GM12878 (cell line): ENCODE results near the gene ARMCX6. TPM values are rescaled to one million over a fixed set of nuclear protein-coding genes. Genes with fewer than 3 reads are reported as not detected.

Source experiments
- BCL11A ChIP-seq: IDR thresholded peaks from 2 replicates; pipeline ENCODE4 v1.6.1; 2011; ENCODE audit warnings: low read depth, low read length
- BHLHE40 ChIP-seq, 2 experiments: fragments of 450-650 bp in 1 of 2; IDR thresholded peaks; 2 replicates each; pipeline ENCODE4 v1.6.1; 2011 to 2017; ENCODE audit warnings: low read depth in 2 of 2, borderline replicate concordance in 1 of 2, improper control_type of control experiment in 1 of 2, low read length in 1 of 2, mild to moderate bottlenecking in 1 of 2
- DPF2 ChIP-seq: fragments of 450-650 bp; IDR thresholded peaks from 2 replicates; pipeline ENCODE4 v1.6.1; 2017; ENCODE audit warnings: mild to moderate bottlenecking
- IKZF2 ChIP-seq, 2 experiments: fragments of 450-650 bp; IDR thresholded peaks; 2 replicates each; pipeline ENCODE4 v1.6.1; 2017; ENCODE audit warnings: mild to moderate bottlenecking in 2 of 2, moderate library complexity in 2 of 2
- IRF4 ChIP-seq: IDR thresholded peaks from 2 replicates; pipeline ENCODE4 v1.6.1; 2011; ENCODE audit warnings: low read depth, low read length
- MEF2A ChIP-seq: IDR thresholded peaks from 2 replicates; pipeline ENCODE4 v1.6.1; 2011; ENCODE audit warnings: low read depth, mild to moderate bottlenecking, low read length, moderate library complexity; ENCODE audit not compliant: insufficient read depth
- MEF2B ChIP-seq: fragments of 450-650 bp; IDR thresholded peaks from 2 replicates; pipeline ENCODE4 v1.6.1; 2018; ENCODE audit warnings: mild to moderate bottlenecking, moderate library complexity; ENCODE audit not compliant: partially characterized antibody, poor library complexity, severe bottlenecking
- NFIC ChIP-seq: IDR thresholded peaks from 2 replicates; pipeline ENCODE4 v1.6.1; 2012; ENCODE audit warnings: low read depth, mild to moderate bottlenecking, inconsistent platforms, low read length, moderate library complexity
- NR2F1 ChIP-seq: fragments of 450-650 bp; conservative IDR thresholded peaks from 2 replicates; pipeline ENCODE4 v1.6.1; 2017; ENCODE audit warnings: mild to moderate bottlenecking
- RAD21 ChIP-seq: IDR thresholded peaks from 2 replicates; pipeline ENCODE4 v1.6.1; 2011; ENCODE audit warnings: mild to moderate bottlenecking, low read depth, low read length, moderate library complexity; ENCODE audit not compliant: insufficient read depth
- RAD51 ChIP-seq: fragments of 450-650 bp; IDR thresholded peaks from 2 replicates; pipeline ENCODE4 v1.6.1; 2016; ENCODE audit warnings: moderate library complexity, mild to moderate bottlenecking, inconsistent platforms
- RUNX3 ChIP-seq: IDR thresholded peaks from 2 replicates; pipeline ENCODE4 v1.6.1; 2012; ENCODE audit warnings: low read length, inconsistent platforms
- SIX5 ChIP-seq: IDR thresholded peaks from 2 replicates; pipeline ENCODE4 v1.6.1; 2011; ENCODE audit warnings: mild to moderate bottlenecking, low read depth, low read length, moderate library complexity; ENCODE audit not compliant: severe bottlenecking
- SMC3 ChIP-seq: IDR thresholded peaks from 2 replicates; pipeline ENCODE4 v1.6.1; 2011; ENCODE audit warnings: low read length, improper control_type of control experiment, borderline replicate concordance
- SPI1 ChIP-seq: IDR thresholded peaks from 2 replicates; pipeline ENCODE4 v1.6.1; 2011; ENCODE audit warnings: low read depth, mild to moderate bottlenecking, low read length, moderate library complexity, borderline replicate concordance; ENCODE audit not compliant: insufficient read depth
- polyA plus RNA-seq, 11 experiments: library from polyadenylated mRNA; depleted of rRNA in 4 of 11; unstranded in 6 of 11; stranded (reverse) in 5 of 11; fragments of >200 nt; fragmentation: Nextera tagmentation in 4 of 11; fragmentation: Illumina TruSeq in 1 of 11; extraction: Ambion mirVana in 4 of 11; extraction: Trizol in 1 of 11; gene quantifications; 1 replicate in 1 of 11; 2 replicates in 10 of 11; pipeline versions ENCODE4 v1.2.1 to v1.2.3, GENCODE V29; 2011 to 2016; ENCODE audit warnings: inconsistent platforms in 2 of 11, missing spikeins in 2 of 11, low read depth in 1 of 11
- small RNA-seq: library from RNA; depleted of rRNA; stranded (forward); fragments of <200 nt; gene quantifications from one replicate; pipeline ENCODE3, GENCODE V24; 2014
- total RNA-seq, 4 experiments: library from RNA; depleted of rRNA in 3 of 4; stranded (reverse); fragments of >200 nt in 3 of 4; fragmentation: Illumina TruSeq in 1 of 4; extraction: Trizol in 1 of 4; gene quantifications; 2 replicates each; pipeline versions ENCODE4 v1.2.1 to v1.2.3, GENCODE V29; 2013 to 2021
- TF ChIP-seq, protein P1 (sequence below): IDR thresholded peaks from 2 replicates; pipeline ENCODE4 v1.6.1; 2012; ENCODE audit warnings: low read length, inconsistent platforms
- TF ChIP-seq, protein P2 (sequence below): IDR thresholded peaks from 2 replicates; pipeline ENCODE4 v1.6.1; 2011; ENCODE audit warnings: borderline replicate concordance, low read depth, mild to moderate bottlenecking, moderate library complexity, mixed read lengths, low read length; ENCODE audit not compliant: insufficient read depth; ENCODE audit errors: extremely low read length

The ARMCX6 gene
- total and polyA plus RNA-seq, 10 of the 15 experiments (the other 5 are each of a cell fraction or from before 2014, with no cell fraction given), result 34.7 to 72.3 (median 48.6) TPM

GRCh38 chrX:101595739-101596419, 21.9 kb downstream of the ARMCX6 start (continued):
- TF ChIP-seq SPI1, result peak; percentile 60; the same call in 1 of the 2 replicates
- TF ChIP-seq IKZF2 (IDR thresholded peaks at IDR 0.05), result peak; percentile 54 to 62; a peak in 2 of 4 replicates
- TF ChIP-seq RAD51, result peak; percentile 18; the same call in 1 of the 2 replicates
- TF ChIP-seq BCL11A, result no peak
- TF ChIP-seq, protein P1, sequence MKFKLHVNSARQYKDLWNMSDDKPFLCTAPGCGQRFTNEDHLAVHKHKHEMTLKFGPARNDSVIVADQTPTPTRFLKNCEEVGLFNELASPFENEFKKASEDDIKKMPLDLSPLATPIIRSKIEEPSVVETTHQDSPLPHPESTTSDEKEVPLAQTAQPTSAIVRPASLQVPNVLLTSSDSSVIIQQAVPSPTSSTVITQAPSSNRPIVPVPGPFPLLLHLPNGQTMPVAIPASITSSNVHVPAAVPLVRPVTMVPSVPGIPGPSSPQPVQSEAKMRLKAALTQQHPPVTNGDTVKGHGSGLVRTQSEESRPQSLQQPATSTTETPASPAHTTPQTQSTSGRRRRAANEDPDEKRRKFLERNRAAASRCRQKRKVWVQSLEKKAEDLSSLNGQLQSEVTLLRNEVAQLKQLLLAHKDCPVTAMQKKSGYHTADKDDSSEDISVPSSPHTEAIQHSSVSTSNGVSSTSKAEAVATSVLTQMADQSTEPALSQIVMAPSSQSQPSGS, result no peak
- TF ChIP-seq SMC3, result peak; percentile 72; the same call in 1 of the 2 replicates
- TF ChIP-seq, protein P2, sequence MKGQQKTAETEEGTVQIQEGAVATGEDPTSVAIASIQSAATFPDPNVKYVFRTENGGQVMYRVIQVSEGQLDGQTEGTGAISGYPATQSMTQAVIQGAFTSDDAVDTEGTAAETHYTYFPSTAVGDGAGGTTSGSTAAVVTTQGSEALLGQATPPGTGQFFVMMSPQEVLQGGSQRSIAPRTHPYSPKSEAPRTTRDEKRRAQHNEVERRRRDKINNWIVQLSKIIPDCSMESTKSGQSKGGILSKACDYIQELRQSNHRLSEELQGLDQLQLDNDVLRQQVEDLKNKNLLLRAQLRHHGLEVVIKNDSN, result no peak
- peak; percentile 49 for TF ChIP-seq MEF2B
- TF ChIP-seq NR2F1, result peak; percentile 51; the same call in 1 of the 2 replicates
- TF ChIP-seq NFIC, result no peak
- TF ChIP-seq BHLHE40 (IDR thresholded peaks at IDR 0.05; ENCODE audit: borderline replicate concordance in 1 of 2, low read depth in 2 of 2, low read length in 1 of 2), result peak in 1 of 2 experiments; percentile 82; a peak in 2 of 4 replicates
- no peak for TF ChIP-seq IRF4
- peak; percentile 86 for TF ChIP-seq RAD21
- TF ChIP-seq MEF2A, result no peak
- TF ChIP-seq DPF2, result peak; percentile 48; the same call in 1 of the 2 replicates
- no peak for TF ChIP-seq SIX5
- peak; percentile 25; the same call in 1 of the 2 replicates for TF ChIP-seq RUNX3

Small RNA genes lying within 50 kb of the gene (small RNA-seq; reads per million reads assigned to genes)
- gene RNU6-30P, result not detected

Other genes starting within 250 kb of the ARMCX6 start
Only the 7 nearest of the 8 such genes appear.
- gene RPL36A, start 227.0 kb downstream of the ARMCX6 start, total RNA-seq (2014; rRNA removed), result 1,479 and 1,585 TPM in 2 replicates
- gene RPL36A, start 227.0 kb downstream of the ARMCX6 start, total RNA-seq (2014; rRNA removed; fragmentation: Illumina TruSeq; extraction: Trizol), result 3,614 and 3,813 TPM in 2 replicates
- 425 and 522 TPM in 2 replicates for gene RPL36A, start 227.0 kb downstream of the ARMCX6 start, total RNA-seq (2021)
- gene RPL36A, start 227.0 kb downstream of the ARMCX6 start, polyA plus RNA-seq (2011; rRNA removed), result 3,267 and 3,973 TPM in 2 replicates
- 4,528 and 6,688 TPM in 2 replicates for gene RPL36A, start 227.0 kb downstream of the ARMCX6 start, polyA plus RNA-seq (2014; fragmentation: Illumina TruSeq; extraction: Trizol)
- gene RPL36A, start 227.0 kb downstream of the ARMCX6 start, polyA plus RNA-seq (2014; fragmentation: Nextera tagmentation; extraction: Ambion mirVana), result 1,000 to 10,000 TPM; 3,535 to 3,952 TPM
- gene RPL36A, start 227.0 kb downstream of the ARMCX6 start, polyA plus RNA-seq (2014; rRNA removed), result 2,484 and 3,273 TPM in 2 replicates
- gene RPL36A, start 227.0 kb downstream of the ARMCX6 start, polyA plus RNA-seq (2016; fragmentation: Nextera tagmentation; extraction: Ambion mirVana), result 100 to 1,000 TPM; 771 to 830 TPM
- 23.3 and 23.8 TPM in 2 replicates for gene GLA, start 210.1 kb downstream of the ARMCX6 start, total RNA-seq (2014; rRNA removed)
- gene GLA, start 210.1 kb downstream of the ARMCX6 start, total RNA-seq (2014; rRNA removed; fragmentation: Illumina TruSeq; extraction: Trizol), result 25.3 and 26.7 TPM in 2 replicates
- gene GLA, start 210.1 kb downstream of the ARMCX6 start, total RNA-seq (2021), result 24.4 and 25.0 TPM in 2 replicates
- gene GLA, start 210.1 kb downstream of the ARMCX6 start, polyA plus RNA-seq (2011; rRNA removed), result 31.7 and 32.8 TPM in 2 replicates
- 29.2 and 34.1 TPM in 2 replicates for gene GLA, start 210.1 kb downstream of the ARMCX6 start, polyA plus RNA-seq (2014; fragmentation: Illumina TruSeq; extraction: Trizol)
- 10 to 100 TPM; 39.2 to 66.4 TPM for gene GLA, start 210.1 kb downstream of the ARMCX6 start, polyA plus RNA-seq (2014; fragmentation: Nextera tagmentation; extraction: Ambion mirVana)
- 20.3 and 28.9 TPM in 2 replicates for gene GLA, start 210.1 kb downstream of the ARMCX6 start, polyA plus RNA-seq (2014; rRNA removed)
- 10 to 100 TPM; 26.8 to 29.8 TPM for gene GLA, start 210.1 kb downstream of the ARMCX6 start, polyA plus RNA-seq (2016; fragmentation: Nextera tagmentation; extraction: Ambion mirVana)
- gene HNRNPH2, start 209.8 kb downstream of the ARMCX6 start, total RNA-seq (2014; rRNA removed), result 34.5 and 43.4 TPM in 2 replicates
- 67.0 and 69.1 TPM in 2 replicates for gene HNRNPH2, start 209.8 kb downstream of the ARMCX6 start, total RNA-seq (2014; rRNA removed; fragmentation: Illumina TruSeq; extraction: Trizol)
- gene HNRNPH2, start 209.8 kb downstream of the ARMCX6 start, total RNA-seq (2021), result 42.4 and 42.8 TPM in 2 replicates
- 46.6 and 61.9 TPM in 2 replicates for gene HNRNPH2, start 209.8 kb downstream of the ARMCX6 start, polyA plus RNA-seq (2011; rRNA removed)
- 73.3 and 90.2 TPM in 2 replicates for gene HNRNPH2, start 209.8 kb downstream of the ARMCX6 start, polyA plus RNA-seq (2014; fragmentation: Illumina TruSeq; extraction: Trizol)
- gene HNRNPH2, start 209.8 kb downstream of the ARMCX6 start, polyA plus RNA-seq (2014; fragmentation: Nextera tagmentation; extraction: Ambion mirVana), result 10 to 100 TPM; 55.7 to 90.8 TPM
- gene HNRNPH2, start 209.8 kb downstream of the ARMCX6 start, polyA plus RNA-seq (2014; rRNA removed), result 44.9 and 49.6 TPM in 2 replicates
- gene HNRNPH2, start 209.8 kb downstream of the ARMCX6 start, polyA plus RNA-seq (2016; fragmentation: Nextera tagmentation; extraction: Ambion mirVana), result 100 to 1,000 TPM in 1 of 2 experiments, 10 to 100 TPM in 1; 98.1 to 102 TPM
- gene ARMCX4, start 132.5 kb downstream of the ARMCX6 start, total RNA-seq (2014; rRNA removed), result 0.23 and 0.33 TPM in 2 replicates
- 0.63 and 0.88 TPM in 2 replicates for gene ARMCX4, start 132.5 kb downstream of the ARMCX6 start, total RNA-seq (2014; rRNA removed; fragmentation: Illumina TruSeq; extraction: Trizol)
- gene ARMCX4, start 132.5 kb downstream of the ARMCX6 start, total RNA-seq (2021), result 0.90 and 1.1 TPM in 2 replicates
- gene ARMCX4, start 132.5 kb downstream of the ARMCX6 start, polyA plus RNA-seq (2011; rRNA removed), result not detected in 2 replicates
- 0.65 and 0.75 TPM in 2 replicates for gene ARMCX4, start 132.5 kb downstream of the ARMCX6 start, polyA plus RNA-seq (2014; fragmentation: Illumina TruSeq; extraction: Trizol)
- under 1 TPM; 0.53 to 0.62 TPM for gene ARMCX4, start 132.5 kb downstream of the ARMCX6 start, polyA plus RNA-seq (2014; fragmentation: Nextera tagmentation; extraction: Ambion mirVana)
- gene ARMCX4, start 132.5 kb downstream of the ARMCX6 start, polyA plus RNA-seq (2014; rRNA removed), result 0.61 and 1.6 TPM in 2 replicates
- 1 to 10 TPM in 1 of 2 experiments, under 1 TPM in 1; 0.92 to 3.2 TPM for gene ARMCX4, start 132.5 kb downstream of the ARMCX6 start, polyA plus RNA-seq (2016; fragmentation: Nextera tagmentation; extraction: Ambion mirVana)
- not detected in 2 replicates for gene ARMCX1, start 67.5 kb downstream of the ARMCX6 start, total RNA-seq (2014; rRNA removed)
- not detected in 2 replicates for gene ARMCX1, start 67.5 kb downstream of the ARMCX6 start, total RNA-seq (2014; rRNA removed; fragmentation: Illumina TruSeq; extraction: Trizol)
- gene ARMCX1, start 67.5 kb downstream of the ARMCX6 start, total RNA-seq (2021), result 0.08 TPM in 1 of 2 replicates, not detected in the other
- gene ARMCX1, start 67.5 kb downstream of the ARMCX6 start, polyA plus RNA-seq (2011; rRNA removed), result 0.04 TPM in 1 of 2 replicates, not detected in the other
- not detected in 2 replicates for gene ARMCX1, start 67.5 kb downstream of the ARMCX6 start, polyA plus RNA-seq (2014; fragmentation: Illumina TruSeq; extraction: Trizol)
- gene ARMCX1, start 67.5 kb downstream of the ARMCX6 start, polyA plus RNA-seq (2014; fragmentation: Nextera tagmentation; extraction: Ambion mirVana), result under 1 TPM in 1 of 2 experiments, not detected in 1; 0.02 TPM
- gene ARMCX1, start 67.5 kb downstream of the ARMCX6 start, polyA plus RNA-seq (2014; rRNA removed), result not detected in 2 replicates
- gene ARMCX1, start 67.5 kb downstream of the ARMCX6 start, polyA plus RNA-seq (2016; fragmentation: Nextera tagmentation; extraction: Ambion mirVana), result under 1 TPM; 0.05 to 0.07 TPM
- gene ARMCX3, start 5.2 kb upstream of the ARMCX6 start, total RNA-seq (2014; rRNA removed), result 19.1 and 21.4 TPM in 2 replicates
- 23.0 and 24.6 TPM in 2 replicates for gene ARMCX3, start 5.2 kb upstream of the ARMCX6 start, total RNA-seq (2014; rRNA removed; fragmentation: Illumina TruSeq; extraction: Trizol)
- gene ARMCX3, start 5.2 kb upstream of the ARMCX6 start, total RNA-seq (2021), result 24.0 TPM in 2 replicates
- gene ARMCX3, start 5.2 kb upstream of the ARMCX6 start, polyA plus RNA-seq (2011; rRNA removed), result 29.2 and 46.0 TPM in 2 replicates
- 29.4 and 32.1 TPM in 2 replicates for gene ARMCX3, start 5.2 kb upstream of the ARMCX6 start, polyA plus RNA-seq (2014; fragmentation: Illumina TruSeq; extraction: Trizol)
- gene ARMCX3, start 5.2 kb upstream of the ARMCX6 start, polyA plus RNA-seq (2014; fragmentation: Nextera tagmentation; extraction: Ambion mirVana), result 1 to 10 TPM; 5.3 to 9.2 TPM
- 23.9 and 24.0 TPM in 2 replicates for gene ARMCX3, start 5.2 kb upstream of the ARMCX6 start, polyA plus RNA-seq (2014; rRNA removed)
- 10 to 100 TPM; 35.5 to 44.3 TPM for gene ARMCX3, start 5.2 kb upstream of the ARMCX6 start, polyA plus RNA-seq (2016; fragmentation: Nextera tagmentation; extraction: Ambion mirVana)
- gene ARMCX2, start 41.9 kb upstream of the ARMCX6 start, total RNA-seq (2014; rRNA removed), result 21.1 and 22.0 TPM in 2 replicates
- gene ARMCX2, start 41.9 kb upstream of the ARMCX6 start, total RNA-seq (2014; rRNA removed; fragmentation: Illumina TruSeq; extraction: Trizol), result 15.0 and 19.8 TPM in 2 replicates
- gene ARMCX2, start 41.9 kb upstream of the ARMCX6 start, total RNA-seq (2021), result 23.7 and 25.6 TPM in 2 replicates
- gene ARMCX2, start 41.9 kb upstream of the ARMCX6 start, polyA plus RNA-seq (2011; rRNA removed), result 0.23 and 0.26 TPM in 2 replicates
- gene ARMCX2, start 41.9 kb upstream of the ARMCX6 start, polyA plus RNA-seq (2014; fragmentation: Illumina TruSeq; extraction: Trizol), result 23.2 and 25.5 TPM in 2 replicates
- gene ARMCX2, start 41.9 kb upstream of the ARMCX6 start, polyA plus RNA-seq (2014; fragmentation: Nextera tagmentation; extraction: Ambion mirVana), result 1 to 10 TPM; 3.9 to 6.2 TPM
- gene ARMCX2, start 41.9 kb upstream of the ARMCX6 start, polyA plus RNA-seq (2014; rRNA removed), result 15.1 and 18.3 TPM in 2 replicates
- gene ARMCX2, start 41.9 kb upstream of the ARMCX6 start, polyA plus RNA-seq (2016; fragmentation: Nextera tagmentation; extraction: Ambion mirVana), result 1 to 10 TPM; 6.0 to 8.1 TPM